Measurements from ENCODE around the gene EEA1.
A peak's percentile ranks its signal among the peaks of the same experiment; 100 is the strongest.

Gene EEA1

DNA sequence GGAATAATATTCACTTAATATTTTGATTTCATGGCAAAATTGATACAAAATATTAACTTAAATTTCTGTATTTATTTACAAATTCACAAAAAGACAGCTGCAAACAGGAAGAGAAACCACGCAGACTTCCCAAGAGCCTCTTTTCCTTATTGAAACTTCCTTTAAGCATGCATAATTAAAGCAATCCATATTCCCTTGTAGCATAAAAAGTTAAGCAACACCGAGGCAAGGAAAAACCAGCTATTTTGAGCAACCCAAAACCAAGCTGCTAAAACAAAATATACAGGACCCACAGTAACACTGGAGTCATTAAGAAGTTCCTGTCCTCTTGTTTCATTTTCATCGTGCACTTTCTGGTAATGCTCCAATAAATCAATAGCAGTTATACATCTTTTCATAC, 58.0 kb downstream of the EEA1 start:
- H3K4me3 ChIP-seq (ENCODE audit: low read length) = no peak overlapping the region
- TF ChIP-seq, protein P1, sequence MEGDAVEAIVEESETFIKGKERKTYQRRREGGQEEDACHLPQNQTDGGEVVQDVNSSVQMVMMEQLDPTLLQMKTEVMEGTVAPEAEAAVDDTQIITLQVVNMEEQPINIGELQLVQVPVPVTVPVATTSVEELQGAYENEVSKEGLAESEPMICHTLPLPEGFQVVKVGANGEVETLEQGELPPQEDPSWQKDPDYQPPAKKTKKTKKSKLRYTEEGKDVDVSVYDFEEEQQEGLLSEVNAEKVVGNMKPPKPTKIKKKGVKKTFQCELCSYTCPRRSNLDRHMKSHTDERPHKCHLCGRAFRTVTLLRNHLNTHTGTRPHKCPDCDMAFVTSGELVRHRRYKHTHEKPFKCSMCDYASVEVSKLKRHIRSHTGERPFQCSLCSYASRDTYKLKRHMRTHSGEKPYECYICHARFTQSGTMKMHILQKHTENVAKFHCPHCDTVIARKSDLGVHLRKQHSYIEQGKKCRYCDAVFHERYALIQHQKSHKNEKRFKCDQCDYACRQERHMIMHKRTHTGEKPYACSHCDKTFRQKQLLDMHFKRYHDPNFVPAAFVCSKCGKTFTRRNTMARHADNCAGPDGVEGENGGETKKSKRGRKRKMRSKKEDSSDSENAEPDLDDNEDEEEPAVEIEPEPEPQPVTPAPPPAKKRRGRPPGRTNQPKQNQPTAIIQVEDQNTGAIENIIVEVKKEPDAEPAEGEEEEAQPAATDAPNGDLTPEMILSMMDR (conservative IDR thresholded peaks at IDR 0.05; ENCODE audit: low read length) = no peak
- peak; percentile 19 for DNase-seq (ENCODE audit: low read depth)

DNA sequence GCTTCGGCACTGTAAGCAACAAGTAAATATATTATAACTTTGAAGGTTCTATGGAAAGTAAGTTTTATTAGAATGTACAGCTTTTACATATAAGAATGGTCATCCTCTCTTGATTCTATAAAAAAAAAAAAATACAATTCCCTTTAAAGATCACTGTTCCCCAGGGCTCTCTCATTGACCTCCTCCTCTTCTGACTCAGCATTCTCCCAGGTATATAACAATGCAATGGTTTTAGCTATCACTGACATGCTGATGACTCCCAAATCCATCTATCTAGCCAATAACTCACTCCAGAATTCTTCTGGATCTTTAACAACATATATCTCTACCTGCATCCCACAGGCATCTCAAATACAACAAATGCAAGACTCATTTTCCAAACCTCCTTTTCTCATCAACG, 62.7 kb downstream of the EEA1 start:
- no peak overlapping the region for H3K4me3 ChIP-seq (ENCODE audit: low read length)
- no peak for DNase-seq (ENCODE audit: low read depth)
- TF ChIP-seq, protein P1 (conservative IDR thresholded peaks at IDR 0.05; ENCODE audit: low read length) = no peak

DNA sequence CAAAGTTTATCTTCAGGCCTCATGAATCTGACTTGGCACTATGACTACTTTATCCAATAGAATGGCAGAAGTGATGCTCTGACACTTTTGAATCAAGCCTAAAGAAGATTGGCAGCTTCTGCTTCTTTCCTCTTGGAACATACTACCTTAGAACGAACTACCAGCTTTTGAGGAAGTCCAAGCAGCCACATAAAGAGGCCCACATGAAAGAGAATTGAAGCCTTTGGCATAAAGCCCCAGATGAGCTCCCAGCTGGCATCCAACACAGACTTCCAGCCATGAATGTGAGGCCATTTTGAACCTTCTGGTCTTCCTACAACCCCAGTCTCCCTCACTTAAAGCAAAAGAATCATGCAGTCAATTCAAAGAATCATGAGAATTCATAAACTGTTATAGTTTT, 65.8 kb downstream of the EEA1 start:
- no peak for DNase-seq (ENCODE audit: low read depth)
- no peak overlapping the region for H3K4me3 ChIP-seq (ENCODE audit: low read length)
- TF ChIP-seq, protein P1 (conservative IDR thresholded peaks at IDR 0.05; ENCODE audit: low read length) = no peak

DNA sequence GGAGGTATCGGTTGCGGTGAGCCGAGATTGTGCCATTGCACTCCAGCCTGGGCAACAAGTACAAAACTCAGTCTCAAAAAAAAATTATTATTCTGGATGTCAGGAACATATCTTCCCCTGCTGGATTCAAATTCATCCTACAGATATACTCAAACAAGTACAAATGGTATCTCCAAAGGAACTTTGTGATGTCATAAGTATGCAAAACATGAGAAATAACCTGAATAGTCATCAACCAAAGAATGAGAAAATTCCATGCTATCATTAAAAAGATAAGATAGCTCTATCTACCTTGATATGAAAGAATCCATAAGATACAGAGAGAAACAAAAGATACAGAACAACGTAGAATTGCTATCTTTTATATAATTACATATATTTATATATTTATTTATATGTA, 67.7 kb downstream of the EEA1 start:
- DNase-seq (ENCODE audit: low read depth) = no peak
- H3K4me3 ChIP-seq (ENCODE audit: low read length) = no peak overlapping the region
- TF ChIP-seq, protein P1 (conservative IDR thresholded peaks at IDR 0.05; ENCODE audit: low read length) = no peak

DNA sequence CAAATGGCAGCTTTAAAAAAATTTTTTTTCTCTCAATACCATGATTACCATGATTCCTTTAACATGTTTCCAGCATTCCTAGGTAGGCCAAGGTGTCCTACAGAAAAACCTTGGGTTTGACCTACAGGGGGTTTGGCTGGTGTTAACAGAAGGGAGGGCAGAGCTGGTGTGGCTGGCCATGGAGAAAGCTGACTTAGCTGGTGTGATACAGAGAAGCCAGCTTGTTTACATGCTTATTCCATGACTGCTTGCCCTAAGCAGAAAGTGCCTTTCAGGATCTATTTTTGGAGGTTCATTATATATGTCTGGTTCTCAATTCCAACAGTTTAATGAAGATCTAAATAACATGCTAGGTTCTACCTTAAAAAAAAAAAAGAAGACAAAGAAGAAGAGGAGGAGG, 68.6 kb downstream of the EEA1 start:
- no peak for DNase-seq (ENCODE audit: low read depth)
- no peak overlapping the region for H3K4me3 ChIP-seq (ENCODE audit: low read length)
- TF ChIP-seq, protein P1 (conservative IDR thresholded peaks at IDR 0.05; ENCODE audit: low read length) = no peak

DNA sequence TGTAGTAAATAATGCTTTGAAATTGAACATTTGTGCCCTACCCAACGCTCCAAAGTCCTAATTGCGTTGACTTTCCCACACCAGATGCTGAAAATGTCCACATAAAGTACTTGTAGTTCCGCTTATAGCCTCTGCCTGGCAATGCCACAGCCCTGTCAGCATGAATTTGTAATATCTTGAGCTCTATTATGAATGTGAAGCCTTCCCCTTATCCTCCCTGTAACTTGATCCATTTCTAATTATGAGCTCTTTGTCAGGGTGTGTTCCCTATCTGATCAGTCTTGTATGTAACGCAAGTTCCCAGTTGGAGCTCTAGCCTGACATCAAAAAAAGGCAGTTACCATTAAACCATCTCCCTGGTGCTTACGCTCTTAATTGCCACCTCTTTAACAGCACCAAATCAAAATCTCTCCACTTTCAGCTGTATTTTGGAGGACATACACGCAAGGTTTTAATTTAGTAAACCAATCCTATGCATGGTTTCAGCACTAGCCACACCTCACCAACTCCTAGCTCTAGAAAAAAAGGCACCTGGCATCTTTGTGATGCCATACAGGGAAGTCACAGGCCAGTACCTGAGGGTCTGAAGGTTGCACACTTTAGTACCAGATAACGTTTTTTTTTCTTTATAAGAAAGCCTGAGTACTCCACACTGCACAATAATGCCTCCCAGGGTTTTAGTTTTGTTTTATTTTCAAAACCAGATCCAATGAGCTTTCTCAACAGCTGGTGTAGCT, 69.3 kb downstream of the EEA1 start:
- no peak overlapping the region for H3K4me3 ChIP-seq (ENCODE audit: low read length)
- TF ChIP-seq, protein P1 (conservative IDR thresholded peaks at IDR 0.05; ENCODE audit: low read length) = no peak
- DNase-seq (ENCODE audit: low read depth) = no peak

DNA sequence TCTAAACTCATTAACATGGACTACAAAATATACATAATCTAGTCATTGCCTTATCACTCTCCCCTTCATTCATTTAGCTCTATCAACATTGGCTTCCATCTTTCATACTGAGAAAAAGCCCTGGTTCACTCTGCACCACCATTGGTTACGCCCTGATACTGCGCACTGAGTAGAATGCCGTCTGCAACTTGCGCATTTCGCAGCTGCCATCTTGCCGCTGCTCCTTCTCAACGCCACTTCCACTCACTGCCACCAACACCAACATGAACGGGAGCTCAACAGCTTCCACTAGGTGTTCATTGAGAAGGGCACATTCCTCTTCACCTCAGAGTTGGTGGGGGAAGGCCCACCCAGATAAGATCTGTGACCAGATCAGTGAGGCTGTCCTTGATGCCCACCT, 71.3 kb downstream of the EEA1 start:
- TF ChIP-seq, protein P1 (conservative IDR thresholded peaks at IDR 0.05; ENCODE audit: low read length) = no peak
- H3K4me3 ChIP-seq (ENCODE audit: low read length) = no peak overlapping the region
- no peak for DNase-seq (ENCODE audit: low read depth)

Measured in AG10803 (cell line).